Measurements from ENCODE around the gene MST1. TPM values are rescaled to one million over a fixed set of nuclear protein-coding genes. Genes with fewer than 3 reads are reported as not detected.

Gene MST1
- total and polyA plus RNA-seq, 12 donors: 2.3 to 16.0 (median 3.8) TPM

DNA sequence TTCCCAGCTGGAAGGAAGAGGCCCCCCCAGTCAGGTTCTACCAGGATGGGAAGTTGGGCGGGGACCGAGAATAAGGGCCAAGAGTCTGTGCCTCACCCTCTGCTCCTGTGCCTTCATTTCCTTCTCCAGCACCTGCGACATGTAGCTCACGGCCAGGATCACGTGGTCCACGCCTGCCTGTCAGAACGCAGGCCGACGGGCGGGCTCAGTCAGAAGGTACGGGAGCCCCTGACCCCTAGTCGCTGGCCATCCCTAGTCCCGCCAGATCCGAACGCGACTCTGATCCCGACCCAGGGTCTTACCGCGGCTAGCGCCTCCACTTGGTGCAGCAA is 34.0 kb upstream of the MST1 start:
- peak in 6 of 8 donors; percentile 5 to 18 (median 6) for ATAC-seq
- Histone ChIP-seq H3K36me3 (peaks cover 0 to 59% (median 18%) of the 10 kb centered on the region in 9 donors), H3K4me1 (peaks cover 15 to 50% (median 35%) of the 10 kb centered on the region in 9 donors), H3K27me3 (no peaks in the 10 kb centered on the region), H3K4me3 (peak overlapping the region; percentile 68 to 100 (median 94)), H3K9me3 (no peaks in the 10 kb centered on the region), H3K27ac (peak overlapping the region; percentile 1 to 98 (median 93))
- 0% methylated on average over 20 of the region's 20 CpGs for WGBS, 2 donors
- intact Hi-C loops (cut with DNase I): loop anchor here in 2 of 10 donors (5.0 to 10.0 kb wide), 2 partner anchors 64 to 182 kb away; partner anchors contain the start of genes IP6K1 (in 1 of the 2) and MST1R (in 1 of the 2)
- peak in 1 of 2 donors; percentile 48 for DNase-seq
- TF ChIP-seq, protein P1, sequence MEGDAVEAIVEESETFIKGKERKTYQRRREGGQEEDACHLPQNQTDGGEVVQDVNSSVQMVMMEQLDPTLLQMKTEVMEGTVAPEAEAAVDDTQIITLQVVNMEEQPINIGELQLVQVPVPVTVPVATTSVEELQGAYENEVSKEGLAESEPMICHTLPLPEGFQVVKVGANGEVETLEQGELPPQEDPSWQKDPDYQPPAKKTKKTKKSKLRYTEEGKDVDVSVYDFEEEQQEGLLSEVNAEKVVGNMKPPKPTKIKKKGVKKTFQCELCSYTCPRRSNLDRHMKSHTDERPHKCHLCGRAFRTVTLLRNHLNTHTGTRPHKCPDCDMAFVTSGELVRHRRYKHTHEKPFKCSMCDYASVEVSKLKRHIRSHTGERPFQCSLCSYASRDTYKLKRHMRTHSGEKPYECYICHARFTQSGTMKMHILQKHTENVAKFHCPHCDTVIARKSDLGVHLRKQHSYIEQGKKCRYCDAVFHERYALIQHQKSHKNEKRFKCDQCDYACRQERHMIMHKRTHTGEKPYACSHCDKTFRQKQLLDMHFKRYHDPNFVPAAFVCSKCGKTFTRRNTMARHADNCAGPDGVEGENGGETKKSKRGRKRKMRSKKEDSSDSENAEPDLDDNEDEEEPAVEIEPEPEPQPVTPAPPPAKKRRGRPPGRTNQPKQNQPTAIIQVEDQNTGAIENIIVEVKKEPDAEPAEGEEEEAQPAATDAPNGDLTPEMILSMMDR (IDR thresholded peaks at IDR 0.05): no peak

DNA sequence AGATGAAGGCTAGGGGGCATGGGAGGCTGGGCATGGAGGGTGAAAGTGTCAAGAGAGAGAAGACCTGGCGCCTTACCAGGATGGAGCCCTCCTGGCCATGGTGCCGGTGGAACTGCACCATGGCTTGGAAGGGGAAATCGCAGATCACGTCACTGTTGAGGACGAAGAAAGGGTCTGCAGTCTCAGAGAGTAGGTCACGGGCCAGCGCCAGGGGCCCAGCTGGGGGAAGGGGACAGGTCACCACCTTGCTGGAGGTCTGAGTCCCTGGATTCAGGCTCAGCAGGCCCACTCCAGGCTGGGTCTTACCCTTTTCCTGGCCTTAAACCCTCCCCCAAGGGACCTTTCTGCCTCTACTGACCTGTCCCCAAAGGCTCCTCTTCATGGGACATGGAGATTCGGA is 33.6 kb upstream of the MST1 start:
- ATAC-seq (no peak), DNase-seq (no peak)
- intact Hi-C loops (cut with DNase I): loop anchor here in 2 of 10 donors (5.0 to 10.0 kb wide), 2 partner anchors 64 to 182 kb away; partner anchors contain the start of genes IP6K1 (in 1 of the 2) and MST1R (in 1 of the 2)
- H3K27ac ChIP-seq: peak overlapping the region in 9 of 10 donors; percentile 88 to 98 (median 93)
- peaks cover 15 to 52% (median 35%) of the 10 kb centered on the region in 9 donors for H3K4me1 ChIP-seq
- H3K27me3 ChIP-seq: no peaks in the 10 kb centered on the region
- 61 to 64% methylated on average over 8 of the region's 8 CpGs for WGBS, 2 donors
- H3K4me3 ChIP-seq: peak overlapping the region; percentile 68 to 100 (median 94)
- TF ChIP-seq, protein P1 (IDR thresholded peaks at IDR 0.05): no peak
- H3K9me3 ChIP-seq: no peaks in the 10 kb centered on the region
- H3K36me3 ChIP-seq: peaks cover 0 to 56% (median 15%) of the 10 kb centered on the region in 9 donors

GRCh38 chr3:49721896-49722781 is 32.9 kb upstream of the MST1 start:
- DNase-seq (no peak), ATAC-seq (no peak)
- Histone ChIP-seq H3K9me3 (no peaks in the 10 kb centered on the region), H3K27ac (peak overlapping the region in 2 of 10 donors; percentile 96 to 98), H3K4me3 (peak overlapping the region in 4 of 10 donors; percentile 78 to 100 (median 98)), H3K36me3 (peaks cover 0 to 53% (median 7%) of the 10 kb centered on the region in 9 donors), H3K27me3 (no peaks in the 10 kb centered on the region), H3K4me1 (peaks cover 15 to 52% (median 35%) of the 10 kb centered on the region in 9 donors)
- intact Hi-C loops (cut with DNase I): loop anchor here in 2 of 10 donors (5.0 to 10.0 kb wide), 2 partner anchors 65 to 183 kb away; partner anchors contain the start of genes IP6K1 (in 1 of the 2) and MST1R (in 1 of the 2)
- 89 to 91% methylated on average over 26 of the region's 26 CpGs for WGBS, 2 donors
- TF ChIP-seq, protein P1 (IDR thresholded peaks at IDR 0.05): no peak

- 78 to 82% methylated on average over 9 of the region's 9 CpGs for WGBS, 2 donors
- H3K36me3 ChIP-seq: peaks cover 0 to 53% (median 1%) of the 10 kb centered on the region in 9 donors
Measured at GRCh38 chr3:49721596-49721895, 32.3 kb upstream of the MST1 start.

More at GRCh38 chr3:49721596-49721895, 32.3 kb upstream of the MST1 start:
- Histone ChIP-seq H3K27me3 (no peaks in the 10 kb centered on the region), H3K9me3 (no peaks in the 10 kb centered on the region), H3K27ac (no peak overlapping the region), H3K4me3 (no peak overlapping the region), H3K4me1 (peaks cover 15 to 52% (median 35%) of the 10 kb centered on the region in 9 donors)
- TF ChIP-seq, protein P1 (IDR thresholded peaks at IDR 0.05): no peak
- no peak for ATAC-seq
- DNase-seq: no peak
- intact Hi-C loops (cut with DNase I): loop anchor here in 2 of 10 donors (5.0 to 10.0 kb wide), 2 partner anchors 66 to 183 kb away; partner anchors contain the start of genes IP6K1 (in 1 of the 2) and MST1R (in 1 of the 2)
